ENCODE data around the gene PKM.

- TF ChIP-seq ZNF274 (IDR thresholded peaks at IDR 0.05; ENCODE audit: borderline replicate concordance, low read depth, low read length), result no peak
- TF ChIP-seq ZNF507 (tag; conservative IDR thresholded peaks at IDR 0.05), result no peak
- no peak for TF ChIP-seq ZNF253 (CRISPR knock-in tag; conservative IDR thresholded peaks at IDR 0.05)
- TF ChIP-seq CTCF (IDR thresholded peaks at IDR 0.05 in 2 of 3, conservative IDR thresholded peaks at IDR 0.05 in 1 of 3; ENCODE audit: insufficient read depth in 2 of 3, low read depth in 1 of 3, low read length in 3 of 3), result no peak
- TF ChIP-seq ZEB2 (IDR thresholded peaks at IDR 0.05), result no peak
- no peak for TF ChIP-seq ZFX (CRISPR knock-in tag; IDR thresholded peaks at IDR 0.05)
- no peak for TF ChIP-seq EZH2 (IDR thresholded peaks at IDR 0.05; ENCODE audit: borderline replicate concordance, low read depth, low read length)
- no peak for TF ChIP-seq CBX2 (IDR thresholded peaks at IDR 0.05; ENCODE audit: insufficient read depth, low read length, poor library complexity, severe bottlenecking)
These were observed 33.3 kb downstream of the PKM start, which contains the start of gene GRAMD2A for GRCh38 chr15:72197460-72198355.
